Measurements from ENCODE around the gene WDR91.

The WDR91 gene

DNA sequence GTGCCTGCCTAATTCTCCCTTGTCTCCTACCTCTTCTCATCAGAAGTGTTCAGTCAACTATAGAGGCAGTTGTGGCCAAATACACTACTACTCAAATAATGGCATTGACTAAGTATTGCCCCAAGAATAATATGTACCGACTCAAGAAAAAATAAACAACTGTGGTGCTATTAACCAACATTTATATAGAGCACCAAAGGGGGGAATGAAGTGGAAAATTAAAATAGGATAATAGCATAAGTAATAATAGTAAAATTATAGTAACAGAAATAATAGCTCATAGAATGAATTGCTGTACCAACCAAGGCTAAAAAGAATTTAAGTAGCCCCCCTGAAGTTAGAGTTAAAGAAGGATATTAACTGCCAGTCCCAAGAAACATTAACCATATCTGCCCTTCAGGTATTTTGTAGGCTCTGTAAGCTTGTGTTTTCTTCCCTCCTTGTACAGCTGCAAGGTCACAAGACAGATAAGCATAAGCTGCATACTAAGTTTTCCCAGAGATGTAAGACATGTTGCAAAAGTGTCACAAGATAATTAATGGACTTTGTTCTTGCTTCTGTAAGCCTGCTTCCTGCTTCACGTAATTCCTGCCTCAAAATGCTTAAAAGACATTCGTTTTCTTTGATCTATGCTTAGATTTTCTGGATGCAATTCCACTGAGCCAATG is 29.9 kb downstream of the WDR91 start:
- TF ChIP-seq, protein P1, sequence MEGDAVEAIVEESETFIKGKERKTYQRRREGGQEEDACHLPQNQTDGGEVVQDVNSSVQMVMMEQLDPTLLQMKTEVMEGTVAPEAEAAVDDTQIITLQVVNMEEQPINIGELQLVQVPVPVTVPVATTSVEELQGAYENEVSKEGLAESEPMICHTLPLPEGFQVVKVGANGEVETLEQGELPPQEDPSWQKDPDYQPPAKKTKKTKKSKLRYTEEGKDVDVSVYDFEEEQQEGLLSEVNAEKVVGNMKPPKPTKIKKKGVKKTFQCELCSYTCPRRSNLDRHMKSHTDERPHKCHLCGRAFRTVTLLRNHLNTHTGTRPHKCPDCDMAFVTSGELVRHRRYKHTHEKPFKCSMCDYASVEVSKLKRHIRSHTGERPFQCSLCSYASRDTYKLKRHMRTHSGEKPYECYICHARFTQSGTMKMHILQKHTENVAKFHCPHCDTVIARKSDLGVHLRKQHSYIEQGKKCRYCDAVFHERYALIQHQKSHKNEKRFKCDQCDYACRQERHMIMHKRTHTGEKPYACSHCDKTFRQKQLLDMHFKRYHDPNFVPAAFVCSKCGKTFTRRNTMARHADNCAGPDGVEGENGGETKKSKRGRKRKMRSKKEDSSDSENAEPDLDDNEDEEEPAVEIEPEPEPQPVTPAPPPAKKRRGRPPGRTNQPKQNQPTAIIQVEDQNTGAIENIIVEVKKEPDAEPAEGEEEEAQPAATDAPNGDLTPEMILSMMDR (IDR thresholded peaks at IDR 0.05; ENCODE audit: control insufficient read depth, extremely low read depth, insufficient read depth): no peak
- no peak for DNase-seq (ENCODE audit: low read depth)
- H3K4me3 ChIP-seq (ENCODE audit: low read depth, low read length): no peak overlapping the region

DNA sequence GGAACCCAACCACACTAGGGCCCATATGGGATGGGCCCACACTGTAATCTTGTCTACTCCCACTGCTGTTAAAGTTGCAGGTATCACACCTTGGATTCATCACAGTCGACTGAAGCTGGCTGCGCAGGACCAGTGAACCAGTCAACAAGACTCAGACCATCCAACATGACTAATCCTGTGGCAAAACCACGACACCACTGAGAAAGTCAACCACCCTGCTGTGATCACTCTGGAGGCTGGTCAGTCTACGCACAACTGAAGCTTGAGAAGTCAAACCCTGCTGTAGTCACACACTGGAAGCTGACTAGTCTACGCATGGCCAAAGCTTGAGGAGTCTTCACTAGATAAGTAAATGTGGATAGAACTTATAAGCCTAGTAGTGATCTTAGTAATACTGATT is 31.2 kb downstream of the WDR91 start:
- no peak for DNase-seq (ENCODE audit: low read depth)
- H3K4me3 ChIP-seq (ENCODE audit: low read depth, low read length): no peak overlapping the region
- TF ChIP-seq, protein P1 (IDR thresholded peaks at IDR 0.05; ENCODE audit: control insufficient read depth, extremely low read depth, insufficient read depth): no peak

DNA sequence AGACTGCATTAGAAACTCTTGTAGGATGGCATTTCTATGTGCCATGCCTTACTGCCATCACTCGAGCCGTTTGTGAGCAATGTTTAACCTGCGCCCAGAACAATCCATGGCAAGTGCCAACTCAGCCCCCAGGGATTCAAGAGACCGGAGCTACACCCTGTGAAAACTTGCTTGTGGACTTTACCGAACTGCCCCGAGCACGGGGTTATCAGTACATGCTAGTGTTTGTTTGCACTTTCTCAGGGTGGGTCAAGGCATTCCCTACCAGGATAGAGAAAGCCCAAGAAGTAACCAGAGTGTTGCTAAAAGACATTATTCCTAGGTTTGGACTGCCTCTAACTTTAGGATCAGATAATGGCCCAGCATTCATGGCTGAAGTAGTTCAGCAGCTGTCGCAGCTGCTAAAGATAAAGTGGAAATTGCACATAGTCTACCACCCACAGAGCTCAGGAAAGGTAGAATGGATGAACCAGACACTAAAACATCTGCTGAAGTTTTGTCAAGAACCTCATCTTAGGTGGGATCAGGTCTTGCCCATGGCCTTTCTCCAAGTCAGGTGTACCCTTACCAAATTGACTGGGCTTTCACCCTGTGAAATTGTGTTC is 31.9 kb downstream of the WDR91 start:
- H3K4me3 ChIP-seq (ENCODE audit: low read depth, low read length): no peak overlapping the region
- TF ChIP-seq, protein P1 (IDR thresholded peaks at IDR 0.05; ENCODE audit: control insufficient read depth, extremely low read depth, insufficient read depth): no peak
- no peak for DNase-seq (ENCODE audit: low read depth)

DNA sequence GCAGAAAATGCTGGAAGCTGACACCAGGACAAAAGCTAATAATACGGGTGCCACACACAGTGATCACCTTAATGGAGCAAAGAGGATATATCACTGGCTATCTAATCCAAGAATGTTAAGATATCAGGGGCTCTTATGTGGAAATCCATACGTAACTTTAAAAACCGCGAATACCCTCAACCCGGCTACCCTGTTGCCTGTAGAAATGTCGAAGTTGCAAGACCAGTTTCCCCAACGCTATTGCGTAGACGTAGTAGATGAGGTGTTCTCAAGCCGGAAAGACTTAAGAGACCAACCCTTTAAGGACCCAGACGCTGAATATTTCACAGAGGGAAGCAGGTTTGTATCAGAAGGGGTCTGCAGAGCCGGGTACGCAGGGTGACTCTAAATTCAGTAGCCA is 33.0 kb downstream of the WDR91 start:
- TF ChIP-seq, protein P1 (IDR thresholded peaks at IDR 0.05; ENCODE audit: control insufficient read depth, extremely low read depth, insufficient read depth): no peak
- no peak overlapping the region for H3K4me3 ChIP-seq (ENCODE audit: low read depth, low read length)
- no peak for DNase-seq (ENCODE audit: low read depth)

DNA sequence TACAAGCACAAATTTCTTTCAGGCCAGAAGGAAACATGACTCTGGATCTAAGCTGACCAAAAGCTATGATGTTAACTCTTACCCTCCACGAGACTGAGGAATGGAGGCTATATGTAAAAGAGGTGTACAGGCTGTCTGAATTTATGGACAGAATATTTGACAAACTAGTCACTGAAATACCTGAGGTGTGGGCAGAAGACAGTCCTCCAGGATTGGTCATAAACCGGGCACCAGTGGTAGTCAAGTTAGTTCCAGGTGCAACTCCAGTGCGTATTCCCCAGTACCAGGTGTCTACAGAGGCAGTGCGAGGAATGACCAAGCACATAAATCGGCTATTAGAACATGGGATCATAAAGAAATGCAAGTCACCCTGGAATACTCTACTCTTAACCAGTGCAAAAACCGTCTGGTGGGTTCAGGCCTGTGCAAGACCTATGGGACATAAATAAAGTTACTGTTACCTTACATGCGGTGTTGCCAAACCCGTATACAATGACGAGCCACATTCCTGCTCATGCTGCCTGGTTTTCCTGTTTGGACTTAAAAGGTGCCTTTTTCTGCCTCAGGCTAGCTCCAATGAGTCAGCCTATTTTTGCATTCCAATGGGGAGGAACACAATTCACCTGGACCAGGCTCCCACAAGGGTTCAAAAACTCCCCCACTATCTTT is 34.2 kb downstream of the WDR91 start:
- no peak overlapping the region for H3K4me3 ChIP-seq (ENCODE audit: low read depth, low read length)
- TF ChIP-seq, protein P1 (IDR thresholded peaks at IDR 0.05; ENCODE audit: control insufficient read depth, extremely low read depth, insufficient read depth): no peak
- DNase-seq (ENCODE audit: low read depth): no peak

DNA sequence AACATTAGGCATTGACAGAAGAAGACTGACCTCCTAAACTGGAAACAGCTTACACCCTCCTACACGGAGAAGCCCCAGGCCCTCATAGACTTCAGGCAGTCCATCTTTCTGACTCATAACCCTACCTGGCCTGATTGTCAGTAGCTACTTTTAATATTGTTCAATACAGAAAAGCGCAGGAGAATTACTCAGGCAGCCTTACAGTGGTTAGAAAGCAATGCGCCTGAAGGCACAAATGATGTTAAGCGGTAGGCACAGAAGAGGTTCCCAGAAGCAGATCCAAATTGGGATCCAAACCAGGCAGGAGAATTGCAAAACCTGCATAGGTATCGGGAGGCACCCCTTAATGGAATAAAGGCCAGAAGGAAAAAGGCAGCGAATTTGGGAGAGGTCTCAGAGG is 35.4 kb downstream of the WDR91 start:
- H3K4me3 ChIP-seq (ENCODE audit: low read depth, low read length): no peak overlapping the region
- no peak for DNase-seq (ENCODE audit: low read depth)
- TF ChIP-seq, protein P1 (IDR thresholded peaks at IDR 0.05; ENCODE audit: control insufficient read depth, extremely low read depth, insufficient read depth): no peak
